22Rv1 (cell line): ENCODE results near the gene PCDH11X.
"Not testable (repeated sequence)": the region's sequence is repeated elsewhere in the genome, so short reads cannot be mapped to it uniquely, and the experiment has no call there.

ENCODE experiments used
- H3K27ac ChIP-seq: fragments of 450-650 bp; 2 replicates; pipeline ENCODE4 v1.5.1; 2017

Gene PCDH11X

GRCh38 chrX:91779135-91779534, at the start of gene PCDH11X:
PCDH11X (plus strand) TSS chrX:91779375; CDS start chrX:91835505, 56,130 bp downstream.
- H3K27ac ChIP-seq, result not testable (repeated sequence)

- not testable (repeated sequence) for H3K27ac ChIP-seq
These were observed 31.7 kb upstream of the PCDH11X start for GRCh38 chrX:91747446-91747845.

GRCh38 chrX:91753022-91753421, 26.2 kb upstream of the PCDH11X start:
- peak overlapping the region; percentile 44 for H3K27ac ChIP-seq

GRCh38 chrX:91770619-91771488, 8.3 kb upstream of the PCDH11X start:
- not testable (repeated sequence) for H3K27ac ChIP-seq

DNA sequence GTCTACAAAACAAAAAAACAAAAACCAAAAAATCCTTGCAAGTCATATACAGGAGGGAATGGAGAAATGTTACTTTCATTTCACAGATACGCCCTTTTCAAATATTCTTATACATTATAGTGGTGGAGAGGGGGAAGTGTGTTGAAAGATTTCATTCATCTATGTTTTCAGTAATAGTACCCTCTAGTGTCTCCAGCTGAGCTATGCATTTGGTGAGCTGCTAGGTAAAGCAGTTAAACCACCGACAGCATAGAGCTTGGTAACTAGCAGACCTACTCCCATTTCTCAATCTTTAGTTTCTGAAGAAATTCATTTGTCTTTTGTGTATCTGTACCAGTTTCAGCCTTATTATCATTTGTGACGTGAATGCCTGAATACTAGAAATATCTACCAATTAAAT, 5.2 kb upstream of the PCDH11X start:
- not testable (repeated sequence) for H3K27ac ChIP-seq

GRCh38 chrX:91780008-91780407, 833 bp downstream of the PCDH11X start:
- not testable (repeated sequence) for H3K27ac ChIP-seq

- H3K27ac ChIP-seq, result not testable (repeated sequence)
These were observed 1.5 kb downstream of the PCDH11X start for GRCh38 chrX:91780698-91781097.

- H3K27ac ChIP-seq, result not testable (repeated sequence)
These were observed 2.6 kb downstream of the PCDH11X start for GRCh38 chrX:91781553-91782298.

DNA sequence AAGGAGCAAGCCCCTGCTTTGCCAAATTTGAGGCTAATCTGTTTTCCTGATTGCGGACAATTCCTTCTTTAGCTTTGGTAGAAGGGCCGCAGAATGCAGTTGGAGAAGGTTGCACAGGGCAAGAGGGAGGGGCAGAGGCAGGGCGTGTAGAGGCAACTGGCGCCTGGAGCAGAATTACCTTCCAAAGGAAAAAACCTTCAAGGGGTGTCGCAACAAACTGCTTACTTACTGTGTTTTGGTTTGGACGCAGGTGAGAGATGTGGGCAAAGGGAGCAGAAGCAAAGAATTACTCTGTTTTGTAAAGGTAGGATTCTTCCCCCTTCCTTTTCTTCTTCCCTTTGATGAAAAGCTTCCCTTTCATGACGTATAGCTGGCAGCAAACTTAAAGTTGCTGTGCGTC, 3.6 kb downstream of the PCDH11X start:
- not testable (repeated sequence) for H3K27ac ChIP-seq

DNA sequence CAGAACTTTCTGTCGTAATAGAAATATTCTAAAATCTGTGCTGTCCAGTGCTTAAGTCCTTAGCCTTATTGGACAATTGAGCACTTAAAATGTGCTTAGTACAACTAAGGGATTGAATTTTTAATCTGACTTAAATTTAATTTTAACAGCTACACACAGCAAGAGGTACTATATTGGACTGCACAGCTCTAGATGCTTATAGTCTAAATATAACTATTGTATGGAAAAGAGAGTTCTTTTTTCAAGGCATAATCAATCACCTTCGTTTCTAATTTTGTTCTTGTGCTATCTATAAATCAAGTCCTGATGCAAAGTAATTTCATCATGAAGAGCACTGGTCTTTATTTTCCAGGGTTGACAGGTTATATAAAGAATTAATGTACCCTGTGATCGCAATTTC, 38.4 kb downstream of the PCDH11X start:
- not testable (repeated sequence) for H3K27ac ChIP-seq

DNA sequence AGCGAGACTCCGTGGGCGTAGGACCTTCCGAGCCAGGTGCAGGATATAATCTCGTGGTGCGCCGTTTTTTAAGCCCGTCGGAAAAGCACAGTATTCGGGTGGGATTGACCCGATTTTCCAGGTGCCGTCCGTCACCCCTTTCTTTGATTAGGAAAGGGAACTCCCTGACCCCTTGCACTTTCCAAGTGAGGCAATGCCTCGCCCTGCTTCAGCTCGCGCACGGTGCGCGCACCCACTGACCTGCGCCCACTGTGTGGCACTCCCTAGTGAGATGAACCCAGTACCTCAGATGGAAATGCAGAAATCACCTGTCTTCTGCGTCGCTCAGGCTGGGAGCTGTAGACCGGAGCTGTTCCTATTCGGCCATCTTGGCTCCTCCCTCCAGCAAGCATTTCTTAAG, 46.1 kb downstream of the PCDH11X start:
- H3K27ac ChIP-seq, result not testable (repeated sequence)
